ENCODE data around the gene TNKS1BP1.

TNKS1BP1 gene

DNA sequence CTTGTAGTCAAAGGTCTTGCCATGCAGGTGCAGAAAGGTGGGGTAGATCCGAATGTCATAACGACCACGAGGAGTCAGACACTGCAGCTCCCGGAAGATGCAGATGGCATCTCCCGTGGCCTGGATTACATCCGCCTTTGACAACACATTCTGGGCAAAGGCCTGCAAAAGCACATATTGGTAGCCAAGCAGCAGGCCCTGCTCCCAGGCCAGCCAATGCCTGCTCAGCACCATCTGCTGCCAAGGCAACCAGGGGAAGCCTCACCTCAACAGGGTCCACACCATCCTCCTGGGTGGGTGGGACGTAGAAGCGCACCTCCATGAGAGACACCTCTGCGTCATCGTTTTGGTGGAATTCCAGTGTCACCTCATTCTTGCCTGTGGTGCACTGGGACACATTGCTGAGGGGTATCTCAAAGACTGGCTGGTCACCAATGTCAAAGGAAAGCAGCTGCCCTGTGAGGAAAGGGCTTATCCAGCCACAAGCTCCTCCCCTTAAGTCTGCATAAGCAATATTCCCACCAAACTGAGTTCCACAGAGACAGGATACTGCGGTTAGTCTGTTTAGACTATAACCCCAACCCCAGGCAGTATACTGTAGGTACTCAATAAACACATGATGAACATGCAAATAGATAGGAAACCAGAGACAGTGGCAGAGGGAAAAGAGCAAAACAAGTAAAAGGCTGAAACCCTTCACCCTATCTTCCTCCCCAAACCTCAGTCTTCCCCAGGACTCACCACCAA is 8.1 kb upstream of the TNKS1BP1 start:
- no peak for DNase-seq (ENCODE audit: low read depth)
- TF ChIP-seq, protein P1, sequence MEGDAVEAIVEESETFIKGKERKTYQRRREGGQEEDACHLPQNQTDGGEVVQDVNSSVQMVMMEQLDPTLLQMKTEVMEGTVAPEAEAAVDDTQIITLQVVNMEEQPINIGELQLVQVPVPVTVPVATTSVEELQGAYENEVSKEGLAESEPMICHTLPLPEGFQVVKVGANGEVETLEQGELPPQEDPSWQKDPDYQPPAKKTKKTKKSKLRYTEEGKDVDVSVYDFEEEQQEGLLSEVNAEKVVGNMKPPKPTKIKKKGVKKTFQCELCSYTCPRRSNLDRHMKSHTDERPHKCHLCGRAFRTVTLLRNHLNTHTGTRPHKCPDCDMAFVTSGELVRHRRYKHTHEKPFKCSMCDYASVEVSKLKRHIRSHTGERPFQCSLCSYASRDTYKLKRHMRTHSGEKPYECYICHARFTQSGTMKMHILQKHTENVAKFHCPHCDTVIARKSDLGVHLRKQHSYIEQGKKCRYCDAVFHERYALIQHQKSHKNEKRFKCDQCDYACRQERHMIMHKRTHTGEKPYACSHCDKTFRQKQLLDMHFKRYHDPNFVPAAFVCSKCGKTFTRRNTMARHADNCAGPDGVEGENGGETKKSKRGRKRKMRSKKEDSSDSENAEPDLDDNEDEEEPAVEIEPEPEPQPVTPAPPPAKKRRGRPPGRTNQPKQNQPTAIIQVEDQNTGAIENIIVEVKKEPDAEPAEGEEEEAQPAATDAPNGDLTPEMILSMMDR (IDR thresholded peaks at IDR 0.05; ENCODE audit: insufficient read depth, low read depth, low read length, missing control alignments) = no peak
- H3K4me3 ChIP-seq (ENCODE audit: low read depth, low read length) = no peak overlapping the region

DNA sequence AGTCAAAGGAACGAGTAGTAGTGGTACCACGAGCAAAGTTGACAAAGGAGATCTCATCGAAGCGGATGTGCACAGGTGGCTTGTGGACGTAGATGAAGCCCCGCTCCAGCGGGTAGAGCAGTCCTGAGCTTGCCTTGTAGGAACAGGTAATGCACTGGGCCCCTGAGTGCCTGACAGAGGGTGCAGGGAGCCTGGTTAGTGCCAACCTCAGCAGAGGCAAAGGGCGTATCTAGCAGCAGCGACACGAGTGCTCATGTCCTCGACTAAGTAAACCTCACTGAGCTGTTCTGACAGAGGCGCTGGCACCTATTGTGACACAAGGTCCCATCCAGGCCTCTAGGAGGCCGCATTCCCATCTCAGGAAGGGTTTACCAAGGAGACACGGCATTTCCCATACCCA is 7.0 kb upstream of the TNKS1BP1 start:
- TF ChIP-seq, protein P1 (IDR thresholded peaks at IDR 0.05; ENCODE audit: insufficient read depth, low read depth, low read length, missing control alignments) = no peak
- H3K4me3 ChIP-seq (ENCODE audit: low read depth, low read length) = no peak overlapping the region
- DNase-seq (ENCODE audit: low read depth) = no peak

DNA sequence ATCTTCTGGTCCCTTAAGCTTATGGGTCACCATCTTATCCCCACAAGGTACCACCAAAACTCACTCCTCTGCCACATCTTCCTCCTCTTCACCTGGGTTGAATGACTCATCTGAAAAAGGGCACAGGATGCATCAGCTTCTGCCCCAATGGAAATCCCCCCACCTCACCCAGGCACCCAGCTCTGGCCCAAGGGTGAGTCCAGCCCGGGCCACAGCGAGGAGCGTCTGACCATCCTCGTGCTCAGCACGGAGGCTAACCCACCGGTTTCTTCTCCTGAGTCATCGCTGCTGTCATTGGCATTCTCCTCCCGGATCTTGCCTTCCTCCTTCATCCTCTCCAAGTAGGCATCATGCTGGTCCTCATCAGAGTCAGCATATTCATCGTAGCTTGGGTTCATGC is 5.3 kb upstream of the TNKS1BP1 start:
- peak; percentile 36 for DNase-seq (ENCODE audit: low read depth)
- TF ChIP-seq, protein P1 (IDR thresholded peaks at IDR 0.05; ENCODE audit: insufficient read depth, low read depth, low read length, missing control alignments) = no peak
- H3K4me3 ChIP-seq (ENCODE audit: low read depth, low read length) = no peak overlapping the region

DNA sequence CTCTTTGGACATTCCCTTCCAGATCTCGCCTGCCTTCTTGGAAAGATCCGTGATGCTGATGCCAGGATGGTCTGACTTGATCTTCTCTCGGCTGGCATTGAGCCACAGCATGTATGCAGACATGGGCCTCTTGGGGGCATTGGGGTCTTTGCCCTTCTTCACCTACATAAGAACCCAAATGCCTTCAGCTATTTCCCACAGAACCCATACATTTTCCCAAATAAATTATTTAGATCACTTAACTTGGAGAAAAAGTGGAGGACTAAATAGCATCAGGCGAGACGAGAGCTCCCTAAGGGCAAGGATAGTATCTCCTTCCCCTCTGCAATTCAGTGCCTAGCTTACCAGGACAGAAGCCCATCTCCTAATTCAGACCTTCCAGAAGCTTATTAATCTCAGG is 3.0 kb upstream of the TNKS1BP1 start:
- H3K4me3 ChIP-seq (ENCODE audit: low read depth, low read length) = no peak overlapping the region
- TF ChIP-seq, protein P1 (IDR thresholded peaks at IDR 0.05; ENCODE audit: insufficient read depth, low read depth, low read length, missing control alignments) = no peak
- DNase-seq (ENCODE audit: low read depth) = no peak

DNA sequence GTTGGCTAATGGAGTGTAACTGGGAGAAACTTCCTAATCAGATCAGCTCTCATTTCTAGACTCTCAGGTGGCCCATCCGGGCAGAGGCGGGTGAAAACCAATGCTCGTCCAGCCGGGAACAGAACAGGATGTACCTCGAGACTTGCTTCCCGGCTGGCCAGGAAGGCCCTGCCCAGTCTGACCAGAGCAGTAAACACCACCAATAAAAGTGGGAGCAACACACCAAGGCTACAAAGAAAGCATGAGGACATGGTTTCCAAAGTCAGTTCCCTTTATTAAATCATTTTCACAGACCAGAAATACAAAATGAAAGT is 940 bp upstream of the TNKS1BP1 start:
- TF ChIP-seq, protein P1 (IDR thresholded peaks at IDR 0.05; ENCODE audit: insufficient read depth, low read depth, low read length, missing control alignments) = no peak
- H3K4me3 ChIP-seq (ENCODE audit: low read depth, low read length) = peak overlapping the region; percentile 45
- no peak for DNase-seq (ENCODE audit: low read depth)

DNA sequence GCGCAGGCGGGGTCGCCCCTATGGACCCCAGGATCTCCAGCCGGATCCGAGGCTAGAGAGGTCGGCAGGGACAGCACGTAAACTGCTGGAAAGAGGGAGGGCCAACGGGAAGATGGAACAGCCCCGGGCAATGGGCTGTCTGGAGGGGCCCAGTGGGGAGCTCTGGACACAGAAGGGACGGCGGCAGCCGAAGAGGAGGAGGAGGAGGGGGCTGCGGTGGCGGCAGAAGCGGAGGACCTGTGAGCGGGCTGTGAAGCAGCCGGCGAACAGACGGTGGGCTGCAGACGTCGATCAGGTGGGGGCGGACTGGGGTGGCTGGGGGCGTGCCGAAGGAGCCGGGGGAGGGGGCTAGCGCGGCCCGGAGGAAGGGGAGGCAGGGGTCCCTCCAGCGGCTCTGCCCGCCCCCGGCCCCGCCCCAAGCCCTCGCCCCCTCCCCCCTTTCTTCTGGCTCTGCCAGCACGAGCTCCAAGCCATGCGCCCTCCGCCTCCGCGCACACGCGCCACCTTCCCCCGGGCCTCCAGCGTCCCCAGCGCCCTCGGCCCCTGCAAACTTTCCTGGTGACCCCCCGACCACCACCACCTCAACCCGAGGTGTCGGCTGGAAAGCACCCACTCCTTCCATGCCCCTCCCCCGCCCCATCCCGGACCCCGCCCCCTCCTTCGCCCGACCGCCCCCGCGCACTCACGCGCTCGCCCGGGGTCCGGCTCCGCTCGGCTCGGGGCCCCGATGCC is 432 bp downstream of the TNKS1BP1 start:
- TF ChIP-seq, protein P1 (IDR thresholded peaks at IDR 0.05; ENCODE audit: insufficient read depth, low read depth, low read length, missing control alignments) = no peak
- DNase-seq (ENCODE audit: low read depth) = peak; percentile 32
- H3K4me3 ChIP-seq (ENCODE audit: low read depth, low read length) = peak overlapping the region; percentile 56

DNA sequence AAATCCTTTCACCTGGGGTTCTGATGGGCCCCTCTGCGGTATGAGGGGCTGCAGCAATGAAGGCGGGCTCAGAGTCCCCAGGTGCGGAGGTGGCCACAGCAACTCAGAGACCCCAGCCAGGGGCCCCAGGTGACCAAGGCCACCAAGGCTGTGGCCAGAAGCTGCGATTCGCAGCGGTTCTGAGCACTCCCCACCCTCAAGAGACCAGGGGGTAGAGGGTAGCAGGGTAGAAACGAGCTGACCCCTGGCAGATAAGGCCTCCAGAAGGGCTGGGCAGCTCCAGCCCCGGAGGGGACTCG is 948 bp downstream of the TNKS1BP1 start:
- DNase-seq (ENCODE audit: low read depth) = no peak
- H3K4me3 ChIP-seq (ENCODE audit: low read depth, low read length) = peak overlapping the region; percentile 56
- TF ChIP-seq, protein P1 (IDR thresholded peaks at IDR 0.05; ENCODE audit: insufficient read depth, low read depth, low read length, missing control alignments) = no peak
